HG03025 (cell line): ENCODE data around the gene ZNF774.
"Not testable (repeated sequence)": the region's sequence is repeated elsewhere in the genome, so short reads cannot be mapped to it uniquely, and the experiment has no call there.

Experiments
- ATAC-seq: cut with Tn5 transposase; IDR thresholded peaks from one replicate; pipeline ENCODE4 v1.9.1; 2021; ENCODE audit warnings: mild to moderate bottlenecking, moderate library complexity; ENCODE audit not compliant: unreplicated experiment, low FRiP score

The ZNF774 gene

DNA sequence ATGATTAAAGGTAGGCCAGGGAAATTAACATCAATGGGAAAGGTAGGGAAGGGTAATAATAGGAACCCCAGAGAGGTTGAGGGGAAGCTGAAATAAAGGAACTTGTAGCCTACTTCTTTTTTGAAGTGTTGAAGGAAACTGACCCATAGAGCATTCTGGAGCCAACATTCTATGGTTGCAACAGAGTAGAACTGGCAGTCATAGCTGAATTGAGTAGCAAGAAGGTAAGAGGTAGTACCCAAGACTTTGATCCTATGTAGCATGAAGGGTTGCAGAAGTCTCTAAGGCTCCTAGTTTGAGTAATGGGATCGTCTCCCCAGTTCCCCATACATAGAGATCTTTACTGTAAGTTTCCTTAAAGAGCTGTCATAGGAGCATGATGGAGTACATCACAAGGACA, 7.4 kb upstream of the ZNF774 start:
- ATAC-seq = no peak

DNA sequence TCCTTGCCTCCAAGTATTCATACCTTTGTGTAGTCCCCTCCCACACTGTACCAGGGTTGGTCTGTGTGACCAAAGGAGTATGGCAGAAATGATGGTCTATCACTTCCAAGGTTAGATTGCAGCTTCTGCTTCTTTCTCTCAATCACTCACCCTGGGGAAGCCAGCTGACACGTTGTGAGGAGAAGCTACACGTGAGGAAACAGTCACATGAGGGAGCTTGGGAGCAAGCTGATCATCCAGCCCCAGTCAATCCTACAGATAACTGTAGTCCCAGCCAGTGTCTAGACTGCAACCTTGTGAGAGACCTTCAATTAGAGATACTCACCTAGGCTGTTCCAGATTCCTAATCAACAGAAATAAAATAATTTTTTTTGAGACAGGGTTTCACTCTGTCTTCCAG, 6.2 kb upstream of the ZNF774 start:
- ATAC-seq = no peak

DNA sequence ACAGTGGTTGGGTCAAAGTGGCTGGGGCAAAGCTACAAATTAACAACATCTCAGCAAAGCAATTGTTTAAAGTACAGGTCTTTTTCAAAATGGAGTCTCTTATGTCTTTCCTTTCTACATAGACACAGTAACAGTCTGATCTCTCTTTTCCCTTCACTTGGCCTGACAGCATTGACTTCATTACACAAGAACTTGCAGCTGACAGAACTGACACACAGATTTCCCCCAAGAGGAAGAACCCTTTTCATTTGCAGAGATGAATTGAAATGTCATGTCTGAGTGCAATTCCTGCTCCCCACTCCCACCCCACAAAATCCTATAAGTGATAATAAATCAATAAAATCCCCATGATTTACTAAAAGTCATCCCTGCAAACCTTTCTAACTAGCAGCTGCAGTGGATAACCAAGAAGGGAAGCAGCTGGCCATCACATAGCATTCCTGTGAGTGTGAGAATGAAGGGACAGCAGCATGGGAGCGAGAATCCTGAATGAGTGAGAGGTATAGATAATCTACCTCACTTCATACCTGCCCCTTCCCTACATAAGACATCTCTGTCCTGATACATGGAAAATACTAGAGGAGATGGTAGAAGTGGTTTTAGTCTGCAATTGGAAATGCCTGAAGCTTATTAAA, 4.5 kb upstream of the ZNF774 start:
- not testable (repeated sequence) for ATAC-seq

- ATAC-seq = no peak
Measured at GRCh38 chr15:90348456-90348855, 3.6 kb upstream of the ZNF774 start.

GRCh38 chr15:90349072-90349471, 3.0 kb upstream of the ZNF774 start:
- ATAC-seq = no peak

DNA sequence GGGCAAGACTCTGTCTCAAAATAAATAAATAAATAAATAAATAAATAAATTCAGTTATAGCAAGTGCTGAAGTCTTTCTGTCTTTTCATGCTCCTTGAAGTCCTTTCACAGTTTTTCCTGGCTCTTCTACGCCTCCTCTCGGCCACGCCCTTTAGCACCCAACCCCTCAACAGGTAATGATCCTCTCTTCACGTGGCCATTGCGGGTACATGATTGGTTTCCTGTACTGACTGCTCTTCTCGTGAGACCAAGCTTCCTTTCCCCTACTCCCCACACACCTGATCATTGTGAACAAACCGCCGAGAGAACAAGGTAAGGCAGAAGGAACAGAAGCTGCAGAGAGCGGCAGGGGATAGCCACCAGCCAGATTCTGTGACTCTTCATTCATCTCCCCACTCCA, 2.3 kb upstream of the ZNF774 start:
- no peak for ATAC-seq

- ATAC-seq = no peak
Measured at GRCh38 chr15:90351479-90352106, 491 bp upstream of the ZNF774 start.

- ATAC-seq = no peak
Measured at GRCh38 chr15:90354986-90355385, 2.9 kb downstream of the ZNF774 start.

GRCh38 chr15:90358124-90359033, 6.3 kb downstream of the ZNF774 start:
- ATAC-seq = no peak

DNA sequence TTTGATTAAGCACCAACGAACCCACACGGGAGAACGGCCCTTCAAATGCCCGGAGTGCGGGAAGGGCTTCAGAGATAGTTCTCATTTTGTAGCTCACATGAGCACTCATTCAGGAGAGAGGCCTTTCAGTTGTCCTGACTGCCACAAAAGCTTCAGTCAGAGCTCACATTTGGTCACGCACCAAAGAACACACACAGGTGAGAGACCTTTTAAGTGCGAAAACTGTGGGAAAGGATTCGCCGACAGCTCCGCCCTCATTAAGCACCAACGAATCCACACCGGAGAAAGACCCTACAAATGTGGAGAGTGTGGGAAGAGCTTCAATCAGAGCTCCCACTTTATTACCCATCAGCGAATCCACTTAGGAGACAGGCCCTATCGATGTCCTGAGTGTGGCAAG, 8.7 kb downstream of the ZNF774 start:
- no peak for ATAC-seq

DNA sequence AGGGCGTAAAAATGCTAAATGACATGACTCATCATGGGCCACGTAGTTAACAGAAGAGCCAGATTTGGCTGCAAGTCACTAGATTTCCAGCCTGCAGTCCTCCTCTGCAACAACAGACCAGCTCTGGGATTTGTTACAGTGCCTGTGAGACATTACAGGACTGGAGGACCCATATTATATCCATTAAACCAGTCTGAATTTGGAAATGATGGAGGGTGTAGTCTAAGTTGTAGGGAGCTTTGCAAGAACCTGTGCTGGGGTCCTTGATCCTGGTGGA, 10.8 kb downstream of the ZNF774 start:
- ATAC-seq = no peak

- ATAC-seq = no peak
Measured at GRCh38 chr15:90364251-90364650, 12.2 kb downstream of the ZNF774 start.

- no peak for ATAC-seq
Measured at GRCh38 chr15:90365414-90366055, 13.5 kb downstream of the ZNF774 start.

GRCh38 chr15:90367576-90367975, 15.5 kb downstream of the ZNF774 start:
- ATAC-seq = no peak

DNA sequence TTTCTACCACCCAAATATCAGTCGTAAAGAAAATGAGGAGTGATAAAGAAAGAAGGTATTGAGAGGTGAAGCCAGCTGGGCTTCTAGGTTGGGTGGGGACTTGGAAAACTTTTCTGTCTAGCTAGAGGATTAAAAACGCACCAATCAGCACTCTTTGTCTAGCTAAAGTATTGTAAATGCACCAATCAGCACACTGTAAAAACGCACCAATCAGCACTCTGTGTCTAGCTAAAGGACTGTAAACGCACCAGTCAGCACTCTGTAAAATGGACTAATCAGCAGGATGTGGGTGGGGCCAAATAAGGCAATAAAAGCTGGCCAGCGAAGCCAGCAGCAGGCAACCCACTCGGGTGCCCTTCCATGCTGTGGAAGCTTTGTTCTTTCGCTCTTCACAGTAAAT, 23.0 kb downstream of the ZNF774 start:
- no peak for ATAC-seq

- no peak for ATAC-seq
Measured at GRCh38 chr15:90376789-90377188, 24.7 kb downstream of the ZNF774 start.

DNA sequence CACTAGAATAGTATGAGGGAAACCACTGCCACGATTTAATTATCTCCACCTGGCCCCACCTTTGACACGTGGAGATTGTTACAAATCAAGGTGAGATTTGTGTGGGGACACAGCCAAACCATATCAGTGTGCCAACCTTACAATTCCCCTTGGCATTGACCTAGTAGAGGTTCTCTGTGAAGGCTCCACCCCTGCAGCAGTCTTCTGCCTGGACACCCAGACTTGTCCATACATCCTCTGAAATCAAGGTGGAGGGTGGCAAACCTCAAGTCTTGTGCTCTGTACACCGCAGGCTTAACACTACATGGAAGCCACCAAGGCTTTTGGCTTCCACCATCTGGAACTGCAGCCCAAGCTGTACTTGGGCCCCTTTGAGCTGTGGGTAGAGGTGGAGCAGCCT, 27.2 kb downstream of the ZNF774 start:
- ATAC-seq = no peak

DNA sequence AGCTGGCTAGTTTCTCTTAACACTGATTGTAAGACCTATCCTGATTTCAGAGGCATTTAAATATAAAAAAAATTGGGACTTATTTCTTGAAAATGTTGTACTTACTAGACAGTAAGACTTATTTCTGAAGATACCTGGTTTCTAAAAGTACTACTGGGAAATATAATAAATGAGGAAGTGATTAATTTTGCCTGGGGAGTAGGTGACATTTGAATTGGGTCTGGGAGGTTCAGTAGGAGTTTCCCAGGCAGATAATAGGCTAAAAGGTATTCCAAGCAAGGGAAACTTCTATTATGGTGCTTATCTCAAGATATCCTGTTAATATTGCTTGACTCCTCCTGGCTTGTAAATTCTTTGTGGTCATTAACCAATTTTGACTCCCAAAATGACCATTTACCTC, 29.4 kb downstream of the ZNF774 start:
- no peak for ATAC-seq

GRCh38 chr15:90382320-90382719, 30.2 kb downstream of the ZNF774 start:
- no peak for ATAC-seq

DNA sequence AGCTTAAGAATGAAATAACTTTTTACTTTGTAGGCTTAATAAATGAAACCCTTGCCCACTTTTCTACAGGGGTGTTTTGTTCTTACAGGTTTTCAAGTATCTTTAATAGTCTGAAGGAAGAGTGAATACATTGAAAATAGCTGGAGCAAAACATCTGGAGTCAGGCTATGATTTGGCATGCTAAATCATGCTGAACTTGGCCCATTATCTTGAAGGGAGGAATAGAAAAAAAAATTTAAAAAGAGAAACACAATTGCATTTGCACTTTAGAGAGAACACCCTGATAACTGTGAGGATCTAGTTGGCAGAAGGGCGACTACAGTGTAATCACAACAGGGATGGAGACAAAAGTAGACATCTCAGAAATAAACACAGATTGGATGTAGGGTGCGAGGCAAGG, 34.1 kb downstream of the ZNF774 start:
- ATAC-seq = no peak
